Endothelial cell of umbilical vein (primary cell): Measurements from ENCODE around the gene MNDA. TPM values are rescaled to one million over a fixed set of nuclear protein-coding genes. Genes with fewer than 3 reads are reported as not detected.

Experiments
- BruUV-seq: library from RNA; stranded (reverse); fragments of 400-500 nt; replicated peaks from 2 replicates; lab custom pipeline; 2021; lab: Mats Ljungman, UMichigan
- CTCF ChIA-PET: fragments of 300-600, 350-600 bp; sonication (Branson Sonifier 250); formaldehyde crosslinking; loops from one replicate; lab custom pipeline; 2021; ENCODE audit warnings: antibody characterized with exemption, inconsistent platforms; lab: Charles Lee
- POLR2A ChIA-PET: fragments of 300-600, 350-600 bp; sonication (Branson Sonifier 250); formaldehyde crosslinking; loops from one replicate; lab custom pipeline; 2021; ENCODE audit warnings: antibody characterized with exemption, inconsistent platforms; lab: Charles Lee
- DNase-seq: peaks from one replicate; pipeline ENCODE4 v3.0.0-alpha.2; 2011; ENCODE audit warnings: low read depth, low spot score
- FAIRE-seq: peaks from 2 replicates; lab custom pipeline; 2011; peaks lifted over from hg19 to GRCh38; lab: Jason Lieb, UNC
- H2AFZ ChIP-seq: 2 replicates; pipeline ENCODE4 v1.6.0; 2012; ENCODE audit warnings: low read depth, low read length, control low read depth, inconsistent platforms
- H3K27ac ChIP-seq: 2 replicates; pipeline ENCODE4 v1.5.1; 2011; ENCODE audit warnings: low read depth, mild to moderate bottlenecking, control low read depth, low read length, moderate library complexity; ENCODE audit not compliant: insufficient read depth
- H3K27me3 ChIP-seq, 2 experiments: 2 replicates each; pipeline versions ENCODE4 v1.6.0 to v1.6.1; 2011; ENCODE audit warnings: low read length in 2 of 2, mixed read lengths in 1 of 2; ENCODE audit not compliant: control insufficient read depth in 2 of 2, insufficient read depth in 2 of 2
- H3K36me3 ChIP-seq, 2 experiments: 2 replicates in 1 of 2; 3 replicates in 1 of 2; pipeline ENCODE4 v1.5.1; 2011; ENCODE audit warnings: low read length in 2 of 2, mild to moderate bottlenecking in 1 of 2, moderate library complexity in 1 of 2; ENCODE audit not compliant: control insufficient read depth in 2 of 2, insufficient read depth in 2 of 2; ENCODE audit errors: extremely low read depth in 1 of 2
- H3K4me1 ChIP-seq: 3 replicates; pipeline ENCODE4 v1.5.1; 2011; ENCODE audit warnings: mild to moderate bottlenecking, low read length; ENCODE audit not compliant: control insufficient read depth, insufficient read depth; ENCODE audit errors: extremely low read depth
- H3K4me2 ChIP-seq: 2 replicates; pipeline ENCODE4 v1.6.1; 2011; ENCODE audit warnings: low read length, control low read depth, mixed read lengths; ENCODE audit not compliant: insufficient read depth
- H3K4me3 ChIP-seq, 3 experiments: fragments of 200-600 bp in 1 of 3; sonication (generic), shearing (Covaris generic) in 1 of 3; replicated peaks in 1 of 3; 2 replicates each; pipeline ENCODE4 v1.5.1; 2011 to 2016; ENCODE audit warnings: control low read depth in 3 of 3, low read length in 3 of 3, mild to moderate bottlenecking in 2 of 3, inconsistent platforms in 1 of 3, low read depth in 1 of 3, moderate library complexity in 1 of 3; ENCODE audit not compliant: insufficient read depth in 1 of 3
- H3K79me2 ChIP-seq: 2 replicates; pipeline ENCODE4 v1.6.0; 2012; ENCODE audit warnings: low read length, inconsistent platforms; ENCODE audit not compliant: control insufficient read depth, insufficient read depth
- H3K9ac ChIP-seq: replicated peaks from 2 replicates; pipeline ENCODE3; 2011; ENCODE audit warnings: low read length, control low read depth; ENCODE audit not compliant: insufficient read depth; ENCODE audit errors: extremely low read depth
- H3K9me1 ChIP-seq: replicated peaks from 3 replicates; pipeline ENCODE4 v1.6.0; 2011; ENCODE audit warnings: mild to moderate bottlenecking, low read length; ENCODE audit not compliant: control insufficient read depth, insufficient read depth; ENCODE audit errors: extremely low read depth
- H3K9me3 ChIP-seq: replicated peaks from 2 replicates; pipeline ENCODE4 v1.5.1; 2012; ENCODE audit warnings: low read length, inconsistent platforms; ENCODE audit not compliant: control insufficient read depth, insufficient read depth
- H4K20me1 ChIP-seq: replicated peaks from 2 replicates; pipeline ENCODE3; 2011; ENCODE audit warnings: mild to moderate bottlenecking, low read length; ENCODE audit not compliant: control insufficient read depth, insufficient read depth; ENCODE audit errors: extremely low read depth
- CTCF ChIP-seq, 2 donors: IDR thresholded peaks; 1 replicate in 1 of 2; 2 replicates in 1 of 2; pipeline ENCODE4 v1.5.1; 2011; ENCODE audit warnings: low read length in 2 of 2, mild to moderate bottlenecking in 2 of 2, moderate library complexity in 2 of 2, control low read depth in 1 of 2, inconsistent platforms in 1 of 2, low read depth in 1 of 2; ENCODE audit not compliant: insufficient read depth in 1 of 2; ENCODE audit errors: extremely low read depth in 1 of 2
- EZH2 ChIP-seq: IDR thresholded peaks from 2 replicates; pipeline ENCODE4 v1.6.1; 2012; ENCODE audit warnings: borderline replicate concordance, low read depth, mild to moderate bottlenecking, moderate library complexity, low read length, inconsistent platforms; ENCODE audit not compliant: severe bottlenecking
- FOS ChIP-seq: IDR thresholded peaks from 2 replicates; pipeline ENCODE4 v1.6.1; 2011; ENCODE audit warnings: mild to moderate bottlenecking, low read length, moderate library complexity, borderline replicate concordance; ENCODE audit not compliant: insufficient read depth
- MAX ChIP-seq: IDR thresholded peaks from 2 replicates; pipeline ENCODE4 v1.6.1; 2011; ENCODE audit not compliant: insufficient read depth, insufficient read length
- MYC ChIP-seq: IDR thresholded peaks from one replicate; pipeline ENCODE4 v1.6.1; 2011; ENCODE audit warnings: mild to moderate bottlenecking, low read depth, low read length
- POLR2AphosphoS5 ChIP-seq: IDR thresholded peaks from 2 replicates; pipeline ENCODE4 v1.6.1; 2012; ENCODE audit warnings: low read depth, mild to moderate bottlenecking, control low read depth, low read length, moderate library complexity; ENCODE audit not compliant: insufficient read depth
- dilution Hi-C: fragments of 300-500 bp; cut with MboI; formaldehyde crosslinking; loops from one replicate; pipeline ENCODE4 v1.15.0; 2019; ENCODE audit warnings: low sequenced_read_pairs; ENCODE audit not compliant: extremely low pct_ligation_motif_present
- intact Hi-C: fragments of 100-400 bp; cut with micrococcal nuclease; formaldehyde crosslinking; loops from one replicate; pipeline ENCODE4 v1.10.0; 2022
- polyA plus RNA-seq, 4 experiments: library from polyadenylated mRNA; depleted of rRNA in 3 of 4; stranded (reverse) in 3 of 4; unstranded in 1 of 4; fragments of >200 nt; gene quantifications; 2 replicates each; pipeline versions ENCODE4 v1.2.1 to v1.2.3, GENCODE V29; 2011 to 2012; ENCODE audit warnings: missing spikeins in 1 of 4
- total RNA-seq: library from RNA; stranded (reverse); gene quantifications from 2 replicates; pipeline ENCODE4 v1.2.3, GENCODE V29; 2021

MNDA gene
- total and polyA plus RNA-seq, 2 donors (not counting 3 experiments of a cell fraction or from before 2014, with no cell fraction given): not detected

GRCh38 chr1:158793604-158794003, 37.5 kb upstream of the MNDA start:
- Histone ChIP-seq H3K9me1 (no peaks in the 10 kb centered on the region), H3K27me3 (no peaks in the 10 kb centered on the region), H3K9ac (no peak overlapping the region), H4K20me1 (no peaks in the 10 kb centered on the region), H3K4me2 (no peak overlapping the region), H3K27ac (no peak overlapping the region), H3K79me2 (no peaks in the 10 kb centered on the region), H3K4me3 (no peak overlapping the region), H2AFZ (no peak overlapping the region), H3K36me3 (no peaks in the 10 kb centered on the region), H3K4me1 (no peaks in the 10 kb centered on the region), H3K9me3 (no peaks in the 10 kb centered on the region)
- dilution Hi-C loops: no loop called here
- DNase-seq (peak; percentile 2), FAIRE-seq (no peak)
- BruUV-seq: no TSS peak
- CTCF ChIA-PET: interaction anchor here (0.7 to 1.4 kb wide), 3 partner anchors 25 to 278 kb away, joined by 3 to 5 read pairs (median 4); no protein-coding TSS in a partner anchor
- POLR2A ChIA-PET: no interaction called here
- intact Hi-C loops: loop anchor here (1.0 to 5.0 kb wide), 2 partner anchors 205 to 279 kb away; no protein-coding TSS in a partner anchor
- no peak for TF ChIP-seq MYC
- TF ChIP-seq CTCF (IDR thresholded peaks at IDR 0.05; ENCODE audit: extremely low read depth in 1 of 2, insufficient read depth in 1 of 2, low read depth in 1 of 2, low read length in 2 of 2): peak in 1 of 2 donors; percentile 14

- no peak for FAIRE-seq
Measured at GRCh38 chr1:158794247-158794646, 36.9 kb upstream of the MNDA start.

More at GRCh38 chr1:158794247-158794646, 36.9 kb upstream of the MNDA start:
- Histone ChIP-seq H3K9me1 (no peaks in the 10 kb centered on the region), H3K27ac (no peak overlapping the region), H3K79me2 (no peaks in the 10 kb centered on the region), H3K9me3 (no peaks in the 10 kb centered on the region), H3K4me2 (no peak overlapping the region), H3K4me1 (no peaks in the 10 kb centered on the region), H3K9ac (no peak overlapping the region), H4K20me1 (no peaks in the 10 kb centered on the region), H3K4me3 (no peak overlapping the region), H2AFZ (no peak overlapping the region), H3K27me3 (no peaks in the 10 kb centered on the region), H3K36me3 (no peaks in the 10 kb centered on the region)
- POLR2A ChIA-PET: no interaction called here
- TF ChIP-seq EZH2: no peak
- no peak for TF ChIP-seq FOS
- no peak for TF ChIP-seq MAX
- TF ChIP-seq POLR2AphosphoS5: no peak
- no peak for DNase-seq
- CTCF ChIA-PET: interaction anchor here (1.0 to 1.4 kb wide), 5 partner anchors 25 to 278 kb away, joined by 3 to 5 read pairs (median 3); no protein-coding TSS in a partner anchor
- intact Hi-C loops: loop anchor here (5.0 kb wide), 1 partner anchor 278 kb away; no protein-coding TSS in a partner anchor
- dilution Hi-C loops: no loop called here
- no TSS peak for BruUV-seq
